Measurements from ENCODE around the gene MYH14.

MYH14 gene

DNA sequence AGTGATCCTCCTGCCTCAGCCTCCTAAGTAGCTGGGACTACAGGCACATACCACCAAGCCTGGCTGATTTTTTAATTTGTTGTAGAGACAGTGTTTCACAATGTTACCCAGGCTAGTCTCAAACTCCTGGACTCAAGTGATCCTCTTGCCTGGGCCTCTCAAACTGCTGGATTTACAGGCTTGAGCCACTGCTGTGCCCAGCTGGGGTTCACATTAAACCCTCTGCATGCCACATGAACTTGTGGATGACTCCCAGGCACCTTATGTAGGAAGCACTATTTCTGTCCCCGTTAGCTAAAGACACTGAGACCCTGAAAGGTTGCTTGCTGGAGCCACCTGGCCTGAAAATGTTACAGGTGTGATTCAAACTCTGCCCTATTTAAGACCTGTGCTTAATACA, 10.5 kb downstream of the MYH14 start:
- no peak for DNase-seq (ENCODE audit: low read depth)
- no peak overlapping the region for H3K4me3 ChIP-seq (ENCODE audit: control insufficient read depth, low read depth, low read length)
- TF ChIP-seq, protein P1, sequence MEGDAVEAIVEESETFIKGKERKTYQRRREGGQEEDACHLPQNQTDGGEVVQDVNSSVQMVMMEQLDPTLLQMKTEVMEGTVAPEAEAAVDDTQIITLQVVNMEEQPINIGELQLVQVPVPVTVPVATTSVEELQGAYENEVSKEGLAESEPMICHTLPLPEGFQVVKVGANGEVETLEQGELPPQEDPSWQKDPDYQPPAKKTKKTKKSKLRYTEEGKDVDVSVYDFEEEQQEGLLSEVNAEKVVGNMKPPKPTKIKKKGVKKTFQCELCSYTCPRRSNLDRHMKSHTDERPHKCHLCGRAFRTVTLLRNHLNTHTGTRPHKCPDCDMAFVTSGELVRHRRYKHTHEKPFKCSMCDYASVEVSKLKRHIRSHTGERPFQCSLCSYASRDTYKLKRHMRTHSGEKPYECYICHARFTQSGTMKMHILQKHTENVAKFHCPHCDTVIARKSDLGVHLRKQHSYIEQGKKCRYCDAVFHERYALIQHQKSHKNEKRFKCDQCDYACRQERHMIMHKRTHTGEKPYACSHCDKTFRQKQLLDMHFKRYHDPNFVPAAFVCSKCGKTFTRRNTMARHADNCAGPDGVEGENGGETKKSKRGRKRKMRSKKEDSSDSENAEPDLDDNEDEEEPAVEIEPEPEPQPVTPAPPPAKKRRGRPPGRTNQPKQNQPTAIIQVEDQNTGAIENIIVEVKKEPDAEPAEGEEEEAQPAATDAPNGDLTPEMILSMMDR (IDR thresholded peaks at IDR 0.05; ENCODE audit: control insufficient read depth, insufficient read depth, low read depth, low read length, missing control alignments) = no peak

DNA sequence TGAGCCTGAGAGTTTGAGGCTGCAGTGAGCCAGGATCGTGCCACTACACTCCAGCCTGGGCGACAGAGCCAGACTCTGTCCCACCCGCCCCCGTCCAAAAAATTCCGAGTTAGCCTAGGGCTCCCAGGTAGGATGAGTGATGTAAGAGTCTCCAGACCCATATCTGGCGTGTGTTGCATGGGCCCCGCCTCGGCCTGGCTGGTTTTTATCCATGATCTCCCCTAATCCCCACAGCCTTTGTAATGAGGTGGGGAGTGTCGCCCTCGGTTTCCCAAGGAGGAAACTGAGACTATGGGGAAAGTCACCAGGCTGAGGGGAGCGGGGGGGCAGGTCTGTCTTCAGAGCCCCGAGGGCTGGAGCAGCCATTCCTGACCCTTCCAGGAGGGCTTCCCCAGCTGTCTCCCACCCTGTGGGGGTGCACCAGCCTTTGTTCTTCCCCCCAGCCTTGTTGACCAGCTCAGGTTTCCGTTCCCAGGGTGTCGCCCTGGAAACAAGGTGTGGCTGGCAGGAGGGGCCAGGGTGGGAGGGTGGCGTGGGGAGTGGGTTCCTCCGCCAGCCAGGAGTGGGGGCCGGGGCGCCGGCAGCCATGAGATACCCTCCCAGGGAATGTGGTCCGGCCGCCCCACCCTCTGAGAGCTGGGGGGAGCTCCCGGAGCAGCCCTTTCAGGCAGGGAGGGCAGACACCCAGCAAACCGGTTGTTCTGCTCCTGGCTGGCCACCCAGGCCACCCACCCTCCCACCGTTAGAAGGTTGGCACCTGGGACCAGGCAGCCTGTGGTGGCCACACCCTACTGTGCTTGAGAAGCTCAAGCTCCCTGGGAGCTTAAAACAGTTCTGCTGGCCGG, 11.5 kb downstream of the MYH14 start:
- no peak overlapping the region for H3K4me3 ChIP-seq (ENCODE audit: control insufficient read depth, low read depth, low read length)
- TF ChIP-seq, protein P1 (IDR thresholded peaks at IDR 0.05; ENCODE audit: control insufficient read depth, insufficient read depth, low read depth, low read length, missing control alignments) = no peak
- DNase-seq (ENCODE audit: low read depth) = no peak

DNA sequence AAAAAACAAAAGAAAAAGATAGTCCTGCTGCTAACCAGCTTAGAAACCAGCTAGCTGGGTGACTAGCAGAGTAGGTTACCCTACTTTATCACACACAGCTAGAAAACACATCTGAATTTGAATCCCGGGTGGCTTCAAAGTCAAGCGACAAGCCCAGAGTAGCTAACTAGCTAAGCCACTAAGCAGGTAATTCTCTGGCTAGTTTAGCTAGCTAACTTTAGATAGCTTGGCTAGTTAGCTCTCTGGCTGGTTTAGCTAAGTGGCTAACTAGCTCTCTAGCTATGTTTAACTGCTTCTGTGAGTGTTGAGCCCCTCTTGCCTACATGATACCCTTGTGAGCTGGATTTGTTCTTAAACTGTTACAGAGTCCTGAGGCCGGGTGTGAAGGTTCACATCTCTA, 12.4 kb downstream of the MYH14 start:
- TF ChIP-seq, protein P1 (IDR thresholded peaks at IDR 0.05; ENCODE audit: control insufficient read depth, insufficient read depth, low read depth, low read length, missing control alignments) = no peak
- no peak overlapping the region for H3K4me3 ChIP-seq (ENCODE audit: control insufficient read depth, low read depth, low read length)
- no peak for DNase-seq (ENCODE audit: low read depth)

DNA sequence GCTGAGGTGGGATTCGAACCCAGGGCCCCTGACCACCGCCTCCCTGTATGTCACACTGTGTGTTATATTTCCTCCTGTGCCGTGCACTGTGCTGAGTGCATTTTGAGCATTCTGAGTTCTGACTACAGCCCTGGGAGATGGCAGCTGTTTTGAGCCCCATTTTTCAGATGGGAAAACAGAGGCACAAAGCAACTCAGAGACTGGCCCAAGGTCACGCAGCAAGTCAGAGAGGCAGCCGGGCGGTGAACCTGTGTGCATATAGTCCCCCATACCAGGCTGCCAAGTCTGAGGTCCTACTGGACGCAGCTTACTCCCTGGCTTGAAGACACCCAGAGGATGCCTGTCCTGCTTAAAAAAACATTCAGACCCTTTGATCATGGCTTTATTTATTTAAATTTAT, 17.7 kb downstream of the MYH14 start:
- H3K4me3 ChIP-seq (ENCODE audit: control insufficient read depth, low read depth, low read length) = no peak overlapping the region
- TF ChIP-seq, protein P1 (IDR thresholded peaks at IDR 0.05; ENCODE audit: control insufficient read depth, insufficient read depth, low read depth, low read length, missing control alignments) = no peak
- no peak for DNase-seq (ENCODE audit: low read depth)

DNA sequence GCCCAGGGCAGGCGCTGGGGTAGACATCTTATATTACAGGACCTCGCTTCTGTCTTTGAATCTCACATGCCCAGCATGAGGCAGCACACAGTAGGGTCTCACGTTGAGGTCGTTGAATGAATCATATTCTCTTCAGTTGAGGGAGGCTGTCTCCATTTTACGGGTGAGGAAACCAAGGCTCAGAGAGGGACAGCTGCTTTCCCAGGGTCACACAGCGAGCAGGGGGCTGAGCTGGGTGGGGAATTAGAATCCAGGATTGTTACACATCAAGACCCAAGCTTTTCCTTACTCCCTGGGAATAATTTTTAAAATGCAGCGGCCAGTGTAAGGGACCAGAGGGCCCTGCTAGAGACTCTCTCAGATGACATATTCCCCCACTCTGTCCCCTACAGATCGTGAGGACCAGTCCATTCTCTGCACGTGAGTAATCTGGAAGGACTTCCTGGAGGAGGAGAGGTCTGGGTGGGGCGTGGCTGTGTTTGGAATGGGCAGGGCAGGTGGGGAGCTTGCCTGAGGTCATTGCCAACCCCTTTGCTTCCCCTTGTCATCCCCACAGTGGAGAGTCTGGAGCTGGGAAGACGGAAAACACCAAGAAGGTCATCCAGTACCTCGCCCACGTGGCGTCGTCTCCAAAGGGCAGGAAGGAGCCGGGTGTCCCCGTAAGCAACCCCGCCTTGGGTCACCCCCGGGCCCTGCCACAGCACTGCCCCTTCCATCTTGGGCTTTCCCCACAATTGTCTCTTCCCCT, 19.4 kb downstream of the MYH14 start:
- no peak overlapping the region for H3K4me3 ChIP-seq (ENCODE audit: control insufficient read depth, low read depth, low read length)
- DNase-seq (ENCODE audit: low read depth) = no peak
- TF ChIP-seq, protein P1 (IDR thresholded peaks at IDR 0.05; ENCODE audit: control insufficient read depth, insufficient read depth, low read depth, low read length, missing control alignments) = no peak

DNA sequence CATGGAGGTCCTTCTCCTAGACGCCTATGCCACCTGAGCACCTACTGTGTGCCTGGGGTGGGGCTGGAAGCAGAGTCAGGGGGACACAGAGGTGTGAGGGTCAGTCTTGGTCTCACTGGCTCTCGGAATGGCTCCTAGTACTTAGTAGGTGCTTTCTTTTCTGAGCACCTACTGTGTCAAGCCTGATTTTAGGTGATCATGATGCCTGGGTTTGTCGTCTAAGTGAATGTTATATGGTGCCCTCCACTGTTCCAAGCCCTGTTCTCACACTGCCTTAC, 20.0 kb downstream of the MYH14 start:
- no peak overlapping the region for H3K4me3 ChIP-seq (ENCODE audit: control insufficient read depth, low read depth, low read length)
- TF ChIP-seq, protein P1 (IDR thresholded peaks at IDR 0.05; ENCODE audit: control insufficient read depth, insufficient read depth, low read depth, low read length, missing control alignments) = no peak
- DNase-seq (ENCODE audit: low read depth) = no peak
